Prostate gland (tissue), 2 donors: ENCODE results near the gene KIF26B.

Source experiments
- POLR2A ChIP-seq: fragments of 450-650 bp; IDR thresholded peaks from one replicate; pipeline ENCODE4 v1.6.1; 2016; ENCODE audit warnings: antibody characterized with exemption, mild to moderate bottlenecking
- TF ChIP-seq, protein P1 (sequence below), 4 experiments: fragments of 200-600 bp in 2 of 4; fragments of 450-650 bp in 2 of 4; sonication (generic) in 2 of 4; IDR thresholded peaks; 1 replicate in 3 of 4; 2 replicates in 1 of 4; pipeline ENCODE4 v1.5.1; 2016 to 2019; ENCODE audit warnings: antibody characterized with exemption in 4 of 4, mild to moderate bottlenecking in 2 of 4, moderate library complexity in 2 of 4

DNA sequence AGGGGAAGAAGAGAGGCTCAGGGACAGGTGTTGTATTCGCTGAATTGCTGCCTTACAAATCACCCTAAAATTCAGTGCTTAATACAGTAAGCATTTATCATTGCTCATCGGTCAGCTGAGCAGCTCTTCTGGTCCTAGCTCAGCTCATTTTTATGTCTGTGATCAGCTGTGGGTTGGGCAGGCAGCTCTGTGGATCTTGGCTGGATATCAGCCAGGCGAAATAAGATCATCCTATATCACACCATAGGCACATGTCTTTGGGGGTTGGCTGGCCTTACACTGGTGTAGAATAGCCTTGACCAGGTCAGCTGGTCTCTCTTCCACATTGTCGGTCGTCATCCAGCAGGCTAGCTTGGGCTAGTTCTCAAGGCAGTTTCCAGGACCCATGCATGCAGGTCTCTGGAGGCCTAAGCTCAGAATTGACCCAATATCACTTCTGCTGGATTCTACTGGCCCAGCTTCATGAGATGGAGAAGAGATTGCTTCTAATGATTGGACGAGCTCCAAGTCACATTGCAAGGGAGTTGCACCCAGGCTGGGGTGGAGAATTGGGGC, 448.6 kb downstream of the KIF26B start:
- TF ChIP-seq, protein P1, sequence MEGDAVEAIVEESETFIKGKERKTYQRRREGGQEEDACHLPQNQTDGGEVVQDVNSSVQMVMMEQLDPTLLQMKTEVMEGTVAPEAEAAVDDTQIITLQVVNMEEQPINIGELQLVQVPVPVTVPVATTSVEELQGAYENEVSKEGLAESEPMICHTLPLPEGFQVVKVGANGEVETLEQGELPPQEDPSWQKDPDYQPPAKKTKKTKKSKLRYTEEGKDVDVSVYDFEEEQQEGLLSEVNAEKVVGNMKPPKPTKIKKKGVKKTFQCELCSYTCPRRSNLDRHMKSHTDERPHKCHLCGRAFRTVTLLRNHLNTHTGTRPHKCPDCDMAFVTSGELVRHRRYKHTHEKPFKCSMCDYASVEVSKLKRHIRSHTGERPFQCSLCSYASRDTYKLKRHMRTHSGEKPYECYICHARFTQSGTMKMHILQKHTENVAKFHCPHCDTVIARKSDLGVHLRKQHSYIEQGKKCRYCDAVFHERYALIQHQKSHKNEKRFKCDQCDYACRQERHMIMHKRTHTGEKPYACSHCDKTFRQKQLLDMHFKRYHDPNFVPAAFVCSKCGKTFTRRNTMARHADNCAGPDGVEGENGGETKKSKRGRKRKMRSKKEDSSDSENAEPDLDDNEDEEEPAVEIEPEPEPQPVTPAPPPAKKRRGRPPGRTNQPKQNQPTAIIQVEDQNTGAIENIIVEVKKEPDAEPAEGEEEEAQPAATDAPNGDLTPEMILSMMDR (IDR thresholded peaks at IDR 0.05): no peak
- TF ChIP-seq POLR2A: no peak
